H7 (cell line): ENCODE data around the gene OAS2. TPM values are rescaled to one million over a fixed set of nuclear protein-coding genes. Genes with fewer than 3 reads are reported as not detected.
A peak's percentile ranks its signal among the peaks of the same experiment; 100 is the strongest.
"Not testable (repeated sequence)": the region's sequence is repeated elsewhere in the genome, so short reads cannot be mapped to it uniquely, and the experiment has no call there.

Source experiments
- DNase-seq: peaks from one replicate; pipeline ENCODE4 v3.0.0; 2012
- H3K27me3 ChIP-seq: 2 replicates; pipeline ENCODE4 v1.6.0; 2011; ENCODE audit warnings: mild to moderate bottlenecking, low read length; ENCODE audit not compliant: control insufficient read depth, insufficient read depth
- H3K36me3 ChIP-seq: replicated peaks from 2 replicates; pipeline ENCODE4 v1.5.1; 2011; ENCODE audit warnings: low read length; ENCODE audit not compliant: control insufficient read depth, insufficient read depth
- H3K4me3 ChIP-seq: 2 replicates; pipeline ENCODE4 v1.5.1; 2011; ENCODE audit warnings: low read depth, mild to moderate bottlenecking, control low read depth, low read length, moderate library complexity; ENCODE audit not compliant: insufficient read depth
- total RNA-seq: library from RNA; depleted of rRNA; stranded (reverse); fragments of >200 nt; shearing (Covaris generic); gene quantifications from 2 replicates; pipeline ENCODE4 v1.2.3, GENCODE V29; 2014

Gene OAS2
- total RNA-seq, 1 experiment from 2014 or later, result not detected

- peaks cover 4% of the 10 kb centered on the region; the same call in 1 of the 2 replicates for H3K27me3 ChIP-seq
- H3K36me3 ChIP-seq, result no peaks in the 10 kb centered on the region
- DNase-seq, result peak; percentile 48
- no peak overlapping the region for H3K4me3 ChIP-seq
Observed at GRCh38 chr12:112944024-112944690, 34.2 kb upstream of the OAS2 start.

- H3K36me3 ChIP-seq, result no peaks in the 10 kb centered on the region
- no peak overlapping the region for H3K4me3 ChIP-seq
- no peak for DNase-seq
- no peaks in the 10 kb centered on the region for H3K27me3 ChIP-seq
Observed at GRCh38 chr12:112945515-112945914, 32.8 kb upstream of the OAS2 start.

- no peak for DNase-seq
- no peaks in the 10 kb centered on the region for H3K27me3 ChIP-seq
- H3K36me3 ChIP-seq, result no peaks in the 10 kb centered on the region
- no peak overlapping the region for H3K4me3 ChIP-seq
Observed at GRCh38 chr12:112946236-112947000, 31.9 kb upstream of the OAS2 start.

- H3K36me3 ChIP-seq, result no peaks in the 10 kb centered on the region
- no peak for DNase-seq
- no peak overlapping the region for H3K4me3 ChIP-seq
- H3K27me3 ChIP-seq, result no peaks in the 10 kb centered on the region
Observed at GRCh38 chr12:112947314-112947713, 31.0 kb upstream of the OAS2 start.

- Histone ChIP-seq H3K36me3 (no peaks in the 10 kb centered on the region), H3K27me3 (no peaks in the 10 kb centered on the region), H3K4me3 (no peak overlapping the region)
- no peak for DNase-seq
Observed at GRCh38 chr12:112947761-112948160, 30.6 kb upstream of the OAS2 start.

- Histone ChIP-seq H3K36me3 (no peaks in the 10 kb centered on the region), H3K4me3 (no peak overlapping the region), H3K27me3 (no peaks in the 10 kb centered on the region)
- no peak for DNase-seq
Observed at GRCh38 chr12:112948806-112949205, 29.5 kb upstream of the OAS2 start.

GRCh38 chr12:112950701-112951100, 27.6 kb upstream of the OAS2 start:
- Histone ChIP-seq H3K4me3 (no peak overlapping the region), H3K27me3 (no peaks in the 10 kb centered on the region), H3K36me3 (no peaks in the 10 kb centered on the region)
- no peak for DNase-seq

GRCh38 chr12:112957125-112957524, 21.2 kb upstream of the OAS2 start:
- not testable (repeated sequence) for H3K36me3 ChIP-seq, DNase-seq, H3K4me3 ChIP-seq, H3K27me3 ChIP-seq

- no peaks in the 10 kb centered on the region for H3K36me3 ChIP-seq
- H3K27me3 ChIP-seq, result no peaks in the 10 kb centered on the region
- no peak overlapping the region for H3K4me3 ChIP-seq
- peak; percentile 52 for DNase-seq
Observed at GRCh38 chr12:112961074-112961473, 17.2 kb upstream of the OAS2 start.

- no peak for DNase-seq
- no peak overlapping the region for H3K4me3 ChIP-seq
Observed at GRCh38 chr12:112961536-112961935, 16.8 kb upstream of the OAS2 start.

GRCh38 chr12:112962561-112962960, 15.8 kb upstream of the OAS2 start:
- Histone ChIP-seq H3K4me3 (no peak overlapping the region), H3K27me3 (no peaks in the 10 kb centered on the region), H3K36me3 (no peaks in the 10 kb centered on the region)
- no peak for DNase-seq

More at GRCh38 chr12:112961536-112961935, 16.8 kb upstream of the OAS2 start:
- Histone ChIP-seq H3K36me3 (no peaks in the 10 kb centered on the region), H3K27me3 (no peaks in the 10 kb centered on the region)

GRCh38 chr12:112963227-112963861, 15.0 kb upstream of the OAS2 start:
- H3K36me3 ChIP-seq, result no peaks in the 10 kb centered on the region
- no peak overlapping the region for H3K4me3 ChIP-seq
- no peaks in the 10 kb centered on the region for H3K27me3 ChIP-seq
- no peak for DNase-seq

- Histone ChIP-seq H3K27me3 (no peaks in the 10 kb centered on the region), H3K4me3 (no peak overlapping the region), H3K36me3 (no peaks in the 10 kb centered on the region)
- DNase-seq, result no peak
Observed at GRCh38 chr12:112964067-112964670, 14.2 kb upstream of the OAS2 start.

GRCh38 chr12:112964915-112965314, 13.4 kb upstream of the OAS2 start:
- Histone ChIP-seq H3K36me3 (no peaks in the 10 kb centered on the region), H3K27me3 (no peaks in the 10 kb centered on the region), H3K4me3 (no peak overlapping the region)
- no peak for DNase-seq

- DNase-seq, result no peak
- no peaks in the 10 kb centered on the region for H3K36me3 ChIP-seq
- no peaks in the 10 kb centered on the region for H3K27me3 ChIP-seq
- no peak overlapping the region for H3K4me3 ChIP-seq
Observed at GRCh38 chr12:112965643-112966042, 12.7 kb upstream of the OAS2 start.
